GM12878 (cell line): ENCODE measurements around the gene IGF2BP1. TPM values are rescaled to one million over a fixed set of nuclear protein-coding genes. Genes with fewer than 3 reads are reported as not detected.

ENCODE experiments used
- ATAC-seq: fragments of 200-7000 bp; cut with Tn5 transposase; 3 replicates; pipeline ENCODE4 v1.9.1; 2020; ENCODE audit warnings: mild to moderate bottlenecking, moderate library complexity
- BruUV-seq: library from RNA; stranded (reverse); fragments of 400-500 nt; replicated peaks from 2 replicates; lab custom pipeline; 2021; lab: Mats Ljungman, UMichigan
- CTCF ChIA-PET: fragments of 300-600 bp; sonication (Branson Sonifier 250); formaldehyde crosslinking; extraction: SDS; loops from one replicate; lab custom pipeline; 2021; ENCODE audit warnings: inconsistent platforms; lab: Yijun Ruan, JAX
- POLR2A ChIA-PET: fragments of 350-600 bp; formaldehyde crosslinking; extraction: SDS; loops from one replicate; lab custom pipeline; 2021; ENCODE audit warnings: inconsistent platforms; lab: Charles Lee
- RAD21 ChIA-PET: fragments of 300-600 bp; sonication (Branson Sonifier 250); formaldehyde crosslinking; loops from one replicate; lab custom pipeline; 2023; ENCODE audit warnings: antibody characterized with exemption; ENCODE audit not compliant: unreplicated experiment; lab: Charles Lee
- SMC1A ChIA-PET: fragments of 300-600 bp; sonication (Branson Sonifier 250); formaldehyde crosslinking; loops from one replicate; lab custom pipeline; 2023; ENCODE audit not compliant: unreplicated experiment, uncharacterized antibody; lab: Charles Lee
- DNase-seq: peaks from one replicate; pipeline ENCODE4 v3.0.0-alpha.2; 2011; ENCODE audit warnings: low read depth, low spot score
- FAIRE-seq: peaks from 3 replicates; lab custom pipeline; 2011; peaks lifted over from hg19 to GRCh38; lab: Jason Lieb, UNC
- H2AFZ ChIP-seq: 2 replicates; pipeline ENCODE4 v1.6.0; 2011; ENCODE audit warnings: low read depth, low read length, control low read depth; ENCODE audit not compliant: control insufficient read depth
- H3K27ac ChIP-seq: 2 replicates; pipeline ENCODE4 v1.5.1; 2011; ENCODE audit warnings: control low read depth; ENCODE audit not compliant: control insufficient read depth, insufficient read depth
- H3K27me3 ChIP-seq, 2 experiments: replicated peaks in 1 of 2; 2 replicates each; pipeline versions ENCODE4 v1.6.0 to v1.6.1; 2011; ENCODE audit warnings: low read length in 1 of 2; ENCODE audit not compliant: control insufficient read depth in 2 of 2, insufficient read depth in 2 of 2
- H3K36me3 ChIP-seq, 2 experiments: 2 replicates each; pipeline ENCODE4 v1.5.1; 2011; ENCODE audit warnings: low read length in 1 of 2; ENCODE audit not compliant: control insufficient read depth in 2 of 2, insufficient read depth in 2 of 2
- H3K4me1 ChIP-seq: 2 replicates; pipeline ENCODE4 v1.6.1; 2011; ENCODE audit warnings: mild to moderate bottlenecking, low read length, moderate library complexity, mixed read lengths; ENCODE audit not compliant: control insufficient read depth, insufficient read depth
- H3K4me2 ChIP-seq: 2 replicates; pipeline ENCODE4 v1.6.0; 2011; ENCODE audit warnings: control low read depth; ENCODE audit not compliant: control insufficient read depth, insufficient read depth
- H3K4me3 ChIP-seq: fragments of 200-600 bp; sonication (generic); 2 replicates; pipeline ENCODE4 v1.5.1; 2016
- H3K79me2 ChIP-seq: 2 replicates; pipeline ENCODE4 v1.6.0; 2011; ENCODE audit warnings: low read length; ENCODE audit not compliant: control insufficient read depth, insufficient read depth
- H3K9ac ChIP-seq: 2 replicates; pipeline ENCODE4 v1.8.0; 2011; ENCODE audit warnings: low read length, control low read depth, mixed read lengths; ENCODE audit not compliant: control insufficient read depth, insufficient read depth
- H3K9me3 ChIP-seq: replicated peaks from 3 replicates; pipeline ENCODE4 v1.5.1; 2011; ENCODE audit warnings: mild to moderate bottlenecking, low read length; ENCODE audit not compliant: control insufficient read depth, insufficient read depth
- H4K20me1 ChIP-seq: 2 replicates; pipeline ENCODE4 v1.6.0; 2011; ENCODE audit not compliant: control insufficient read depth, insufficient read depth
- ATF3 ChIP-seq: IDR thresholded peaks from 2 replicates; pipeline ENCODE4 v1.6.1; 2011; ENCODE audit warnings: low read depth, mild to moderate bottlenecking, low read length, moderate library complexity, borderline replicate concordance; ENCODE audit errors: extremely low read depth
- CTCF ChIP-seq, 3 experiments: IDR thresholded peaks in 2 of 3; conservative IDR thresholded peaks in 1 of 3; 2 replicates each; pipeline ENCODE4 v1.5.1; 2011; ENCODE audit warnings: low read depth in 3 of 3, low read length in 3 of 3, mild to moderate bottlenecking in 3 of 3, control low read depth in 2 of 3, moderate library complexity in 2 of 3, inconsistent platforms in 1 of 3, mixed read lengths in 1 of 3; ENCODE audit not compliant: control insufficient read depth in 2 of 3, insufficient read depth in 1 of 3; ENCODE audit errors: extremely low read depth in 1 of 3
- MLLT1 ChIP-seq: fragments of 450-650 bp; IDR thresholded peaks from 2 replicates; pipeline ENCODE4 v1.6.1; 2016; ENCODE audit warnings: mild to moderate bottlenecking
- NKRF ChIP-seq: fragments of 450-650 bp; conservative IDR thresholded peaks from 2 replicates; pipeline ENCODE4 v1.6.1; 2017; ENCODE audit warnings: mild to moderate bottlenecking, moderate library complexity
- NR2C2 ChIP-seq: IDR thresholded peaks from 2 replicates; pipeline ENCODE4 v1.6.1; 2011; ENCODE audit warnings: borderline replicate concordance, low read depth; ENCODE audit not compliant: control insufficient read depth, insufficient read length
- NRF1 ChIP-seq: conservative IDR thresholded peaks from 2 replicates; pipeline ENCODE4 v1.6.1; 2011; ENCODE audit warnings: mild to moderate bottlenecking, low read depth, low read length, improper control_type of control experiment
- SIX5 ChIP-seq: IDR thresholded peaks from 2 replicates; pipeline ENCODE4 v1.6.1; 2011; ENCODE audit warnings: mild to moderate bottlenecking, low read depth, low read length, moderate library complexity; ENCODE audit not compliant: severe bottlenecking
- SMARCA5 ChIP-seq: fragments of 450-650 bp; IDR thresholded peaks from 2 replicates; pipeline ENCODE4 v1.6.1; 2017; ENCODE audit warnings: mild to moderate bottlenecking
- SRF ChIP-seq, 2 experiments: IDR thresholded peaks; 2 replicates each; pipeline ENCODE4 v1.6.1; 2011; ENCODE audit warnings: low read depth in 2 of 2, low read length in 2 of 2, mild to moderate bottlenecking in 1 of 2, moderate library complexity in 1 of 2
- TAF1 ChIP-seq: IDR thresholded peaks from 2 replicates; pipeline ENCODE4 v1.6.1; 2011; ENCODE audit warnings: mild to moderate bottlenecking, low read depth, low read length, borderline replicate concordance
- TCF12 ChIP-seq: IDR thresholded peaks from 2 replicates; pipeline ENCODE4 v1.6.1; 2011; ENCODE audit warnings: low read depth, mild to moderate bottlenecking, low read length
- YBX1 ChIP-seq: fragments of 450-650 bp; IDR thresholded peaks from 2 replicates; pipeline ENCODE4 v1.6.1; 2016; ENCODE audit warnings: antibody characterized with exemption
- ZNF207 ChIP-seq: fragments of 450-650 bp; IDR thresholded peaks from 2 replicates; pipeline ENCODE4 v1.6.1; 2014; ENCODE audit warnings: antibody characterized with exemption, mild to moderate bottlenecking, borderline replicate concordance
- WGBS: methylation state at CpG from one replicate; pipeline ENCODE4 v1.1.6; 2016; ENCODE audit warnings: low lambda C conversion rate; ENCODE audit not compliant: insufficient replicate concordance, insufficient coverage; ENCODE audit errors: missing lambda C conversion rate; 5-methylcytosine and 5-hydroxymethylcytosine counted together
- in situ Hi-C: fragments of 300-500 bp; cut with MboI; formaldehyde crosslinking; loops from 9 replicates; pipeline ENCODE4 v1.14.3; 2018; ENCODE audit warnings: mixed read lengths
- intact Hi-C: fragments of 100-400 bp; cut with micrococcal nuclease; formaldehyde crosslinking; loops from one replicate; pipeline ENCODE4 v1.14.2; 2022; ENCODE audit not compliant: unreplicated experiment
- polyA plus RNA-seq, 11 experiments: library from polyadenylated mRNA; depleted of rRNA in 4 of 11; unstranded in 6 of 11; stranded (reverse) in 5 of 11; fragments of >200 nt; fragmentation: Nextera tagmentation in 4 of 11; fragmentation: Illumina TruSeq in 1 of 11; extraction: Ambion mirVana in 4 of 11; extraction: Trizol in 1 of 11; gene quantifications; 1 replicate in 1 of 11; 2 replicates in 10 of 11; pipeline versions ENCODE4 v1.2.1 to v1.2.3, GENCODE V29; 2011 to 2016; ENCODE audit warnings: inconsistent platforms in 2 of 11, missing spikeins in 2 of 11, low read depth in 1 of 11
- total RNA-seq, 4 experiments: library from RNA; depleted of rRNA in 3 of 4; stranded (reverse); fragments of >200 nt in 3 of 4; fragmentation: Illumina TruSeq in 1 of 4; extraction: Trizol in 1 of 4; gene quantifications; 2 replicates each; pipeline versions ENCODE4 v1.2.1 to v1.2.3, GENCODE V29; 2013 to 2021

IGF2BP1 gene
- total and polyA plus RNA-seq, 10 of the 15 experiments (the other 5 are each of a cell fraction or from before 2014, with no cell fraction given): 0.04 to 2.4 (median 0.13) TPM; not detected in 1

- H3K4me2 ChIP-seq: no peak overlapping the region
- H3K27me3 ChIP-seq: no peaks in the 10 kb centered on the region; a peak in 2 of 4 replicates
- no peak overlapping the region for H3K27ac ChIP-seq
- ChIA-PET CTCF (interaction anchor here (0.6 to 1.6 kb wide), 5 partner anchors 10 to 222 kb away, joined by 3 to 5 read pairs (median 4); no protein-coding TSS in a partner anchor), SMC1A (interaction anchor here (1.0 to 1.6 kb wide), 3 partner anchors 9 to 143 kb away, joined by 3 to 4 read pairs (median 4); no protein-coding TSS in a partner anchor), POLR2A (no interaction called here), RAD21 (interaction anchor here (0.8 kb wide), 1 partner anchor 113 kb away, joined by 3 read pairs; the partner anchor contains the start of gene UBE2Z)
- H3K36me3 ChIP-seq: no peaks in the 10 kb centered on the region
- BruUV-seq: no TSS peak
- in situ Hi-C loops (no loop called here), intact Hi-C loops (no loop called here)
- ATAC-seq (no peak), FAIRE-seq (no peak), DNase-seq (no peak)
- H4K20me1 ChIP-seq: no peaks in the 10 kb centered on the region
- H3K4me3 ChIP-seq: no peak overlapping the region
- H3K79me2 ChIP-seq: no peaks in the 10 kb centered on the region
- TF ChIP-seq TCF12 (no peak), TAF1 (no peak), SIX5 (no peak), NR2C2 (no peak), SMARCA5 (no peak), NRF1 (no peak), MLLT1 (no peak), ZNF207 (no peak), CTCF (IDR thresholded peaks at IDR 0.05 in 2 of 3, conservative IDR thresholded peaks at IDR 0.05 in 1 of 3; ENCODE audit: control insufficient read depth in 2 of 3, extremely low read depth in 1 of 3, insufficient read depth in 1 of 3, low read depth in 3 of 3, low read length in 3 of 3) (no peak), NKRF (no peak), ATF3 (no peak), YBX1 (no peak), SRF (IDR thresholded peaks at IDR 0.05; ENCODE audit: low read depth in 2 of 2, low read length in 2 of 2) (no peak)
- no peak overlapping the region for H3K9ac ChIP-seq
- 20% methylated on average over 5 of the region's 5 CpGs for WGBS
- no peak overlapping the region for H2AFZ ChIP-seq
- H3K4me1 ChIP-seq: no peaks in the 10 kb centered on the region
- no peaks in the 10 kb centered on the region for H3K9me3 ChIP-seq
Observed at GRCh38 chr17:49021095-49021767, 24.0 kb downstream of the IGF2BP1 start.
